ENCODE data around the gene CRKL. TPM values are rescaled to one million over a fixed set of nuclear protein-coding genes. Genes with fewer than 3 reads are reported as not detected.

The CRKL gene
- total RNA-seq, 1 experiment from 2014 or later: 82.5 TPM

- Histone ChIP-seq H3K4me3 (ENCODE audit: low read depth, low read length, poor library complexity, severe bottlenecking) (no peak overlapping the region), H3K27me3 (replicated peaks; ENCODE audit: insufficient read depth, low read depth, low read length, poor library complexity) (no peaks in the 10 kb centered on the region), H3K27ac (ENCODE audit: low read depth, low read length, poor library complexity, severe bottlenecking) (no peak overlapping the region), H3K4me1 (ENCODE audit: insufficient read depth, low read length, poor library complexity, severe bottlenecking) (peaks cover 8% of the 10 kb centered on the region), H3K9me3 (ENCODE audit: low read depth, low read length, poor library complexity, severe bottlenecking) (no peaks in the 10 kb centered on the region), H3K36me3 (ENCODE audit: insufficient read depth, low read length, poor library complexity, severe bottlenecking) (no peaks in the 10 kb centered on the region)
- intact Hi-C loops (cut with micrococcal nuclease; ENCODE audit: unreplicated experiment): no loop called here
- ChIA-PET CTCF (interaction anchor here (1.5 kb wide), 1 partner anchor 9 kb away, joined by 3 read pairs; the partner anchor contains the start of gene LZTR1), POLR2A (ENCODE audit: low non-redundant PET) (no interaction called here)
- no peak for DNase-seq (ENCODE audit: low spot score)
- TF ChIP-seq EZH2 (IDR thresholded peaks at IDR 0.05; ENCODE audit: borderline replicate concordance, low read depth, low read length, poor library complexity, severe bottlenecking) (no peak), CTCF (conservative IDR thresholded peaks at IDR 0.05; ENCODE audit: low read depth, low read length) (no peak)
- BruUV-seq (replicated peaks): no TSS peak
Observed at GRCh38 chr22:20972933-20973577, 55.8 kb downstream of the CRKL start.

- TF ChIP-seq EZH2 (IDR thresholded peaks at IDR 0.05; ENCODE audit: borderline replicate concordance, low read depth, low read length, poor library complexity, severe bottlenecking) (no peak), CTCF (conservative IDR thresholded peaks at IDR 0.05; ENCODE audit: low read depth, low read length) (no peak)
- no peaks in the 10 kb centered on the region for H3K27me3 ChIP-seq (replicated peaks; ENCODE audit: insufficient read depth, low read depth, low read length, poor library complexity)
- H3K27ac ChIP-seq (ENCODE audit: low read depth, low read length, poor library complexity, severe bottlenecking): no peak overlapping the region
- BruUV-seq (replicated peaks): no TSS peak
- ChIA-PET POLR2A (ENCODE audit: low non-redundant PET) (no interaction called here), CTCF (no interaction called here)
- H3K4me3 ChIP-seq (ENCODE audit: low read depth, low read length, poor library complexity, severe bottlenecking): no peak overlapping the region
- H3K4me1 ChIP-seq (ENCODE audit: insufficient read depth, low read length, poor library complexity, severe bottlenecking): peaks cover 8% of the 10 kb centered on the region
- H3K9me3 ChIP-seq (ENCODE audit: low read depth, low read length, poor library complexity, severe bottlenecking): peaks cover 6% of the 10 kb centered on the region
- no peaks in the 10 kb centered on the region for H3K36me3 ChIP-seq (ENCODE audit: insufficient read depth, low read length, poor library complexity, severe bottlenecking)
- intact Hi-C loops (cut with micrococcal nuclease; ENCODE audit: unreplicated experiment): no loop called here
- DNase-seq (ENCODE audit: low spot score): no peak
Observed at GRCh38 chr22:20973634-20974286, 56.6 kb downstream of the CRKL start.

GRCh38 chr22:20974336-20974955 lies 57.2 kb downstream of the CRKL start:
- POLR2A ChIA-PET (ENCODE audit: low non-redundant PET): no interaction called here
- peaks cover 10% of the 10 kb centered on the region for H3K9me3 ChIP-seq (ENCODE audit: low read depth, low read length, poor library complexity, severe bottlenecking)
- no peaks in the 10 kb centered on the region for H3K27me3 ChIP-seq (replicated peaks; ENCODE audit: insufficient read depth, low read depth, low read length, poor library complexity)
- H3K4me3 ChIP-seq (ENCODE audit: low read depth, low read length, poor library complexity, severe bottlenecking): no peak overlapping the region
- CTCF ChIA-PET: no interaction called here
- no TSS peak for BruUV-seq (replicated peaks)
- H3K36me3 ChIP-seq (ENCODE audit: insufficient read depth, low read length, poor library complexity, severe bottlenecking): no peaks in the 10 kb centered on the region
- H3K4me1 ChIP-seq (ENCODE audit: insufficient read depth, low read length, poor library complexity, severe bottlenecking): peaks cover 8% of the 10 kb centered on the region
- intact Hi-C loops (cut with micrococcal nuclease; ENCODE audit: unreplicated experiment): no loop called here
- DNase-seq (ENCODE audit: low spot score): no peak
- TF ChIP-seq CTCF (conservative IDR thresholded peaks at IDR 0.05; ENCODE audit: low read depth, low read length) (no peak), EZH2 (IDR thresholded peaks at IDR 0.05; ENCODE audit: borderline replicate concordance, low read depth, low read length, poor library complexity, severe bottlenecking) (no peak)
- no peak overlapping the region for H3K27ac ChIP-seq (ENCODE audit: low read depth, low read length, poor library complexity, severe bottlenecking)

All from A673 (cell line).